M059J (cell line): Measurements from ENCODE around the gene ZFPM1. TPM values are rescaled to one million over a fixed set of nuclear protein-coding genes. Genes with fewer than 3 reads are reported as not detected.

ENCODE experiments used
- total RNA-seq: library from RNA; depleted of rRNA; stranded (reverse); fragments of >200 nt; shearing (Covaris generic); gene quantifications from 2 replicates; pipeline ENCODE4 v1.2.3, GENCODE V29; 2014; rRNA removed

ZFPM1 gene
- total RNA-seq, 1 experiment from 2014 or later: 1.9 TPM

Other genes starting within 250 kb of the ZFPM1 start
- gene ZNF469, start 70.3 kb upstream of the ZFPM1 start, total RNA-seq: 0.32 and 0.37 TPM in 2 replicates
- gene ZC3H18, start 117.1 kb downstream of the ZFPM1 start, total RNA-seq: 13.3 and 20.4 TPM in 2 replicates
- not detected in 2 replicates for gene IL17C, start 185.3 kb downstream of the ZFPM1 start, total RNA-seq
- gene CYBA, start 197.8 kb downstream of the ZFPM1 start, total RNA-seq: not detected in 2 replicates
- gene MVD, start 209.8 kb downstream of the ZFPM1 start, total RNA-seq: 39.9 and 42.4 TPM in 2 replicates
- gene SNAI3, start 233.2 kb downstream of the ZFPM1 start, total RNA-seq: not detected in 2 replicates